A673 (cell line): ENCODE results near the gene ZNF408. TPM values are rescaled to one million over a fixed set of nuclear protein-coding genes. Genes with fewer than 3 reads are reported as not detected.

ENCODE experiments used
- BruUV-seq: library from RNA; stranded (reverse); fragments of 400-500 nt; replicated peaks from 2 replicates; lab custom pipeline; 2021; lab: Mats Ljungman, UMichigan
- CTCF ChIA-PET: fragments of 300-600 bp; sonication (Branson Sonifier 250); formaldehyde crosslinking; loops from one replicate; lab custom pipeline; 2022; ENCODE audit warnings: antibody characterized with exemption; lab: Charles Lee
- POLR2A ChIA-PET: fragments of 300-600 bp; sonication (Branson Sonifier 250); formaldehyde crosslinking; loops from one replicate; lab custom pipeline; 2022; ENCODE audit warnings: antibody characterized with exemption; ENCODE audit not compliant: low non-redundant PET; lab: Charles Lee
- DNase-seq: peaks from one replicate; pipeline ENCODE4 v3.0.0-alpha.2; 2015; ENCODE audit warnings: low spot score
- H3K27ac ChIP-seq: fragments of 200-600 bp; sonication (generic); 2 replicates; pipeline ENCODE4 v1.5.1; 2016; ENCODE audit warnings: mixed run types, low read depth, mild to moderate bottlenecking, mixed read lengths, antibody characterized with exemption, low read length; ENCODE audit not compliant: poor library complexity, severe bottlenecking
- H3K27me3 ChIP-seq: fragments of 200-600 bp; sonication (generic); replicated peaks from 2 replicates; pipeline ENCODE4 v1.6.1; 2017; ENCODE audit warnings: mixed run types, low read depth, mild to moderate bottlenecking, mixed read lengths, antibody characterized with exemption, low read length; ENCODE audit not compliant: insufficient read depth, poor library complexity
- H3K36me3 ChIP-seq: fragments of 200-600 bp; sonication (generic); 2 replicates; pipeline ENCODE4 v1.6.1; 2016; ENCODE audit warnings: mixed run types, mild to moderate bottlenecking, mixed read lengths, antibody characterized with exemption, low read length; ENCODE audit not compliant: insufficient read depth, poor library complexity, severe bottlenecking
- H3K4me1 ChIP-seq: fragments of 200-600 bp; sonication (generic); 2 replicates; pipeline ENCODE4 v1.6.1; 2017; ENCODE audit warnings: mixed run types, mild to moderate bottlenecking, mixed read lengths, antibody characterized with exemption, low read length; ENCODE audit not compliant: insufficient read depth, poor library complexity, severe bottlenecking
- H3K4me3 ChIP-seq: fragments of 200-600 bp; sonication (generic); 2 replicates; pipeline ENCODE4 v1.5.1; 2016; ENCODE audit warnings: low read depth, mixed run types, mild to moderate bottlenecking, mixed read lengths, low read length; ENCODE audit not compliant: poor library complexity, severe bottlenecking
- H3K9me3 ChIP-seq: fragments of 200-600 bp; sonication (generic); 2 replicates; pipeline ENCODE4 v1.6.1; 2016; ENCODE audit warnings: mixed run types, low read depth, mild to moderate bottlenecking, mixed read lengths, antibody characterized with exemption, low read length; ENCODE audit not compliant: poor library complexity, severe bottlenecking
- CTCF ChIP-seq: fragments of 300-800, 200-600 bp; sonication (generic); conservative IDR thresholded peaks from 2 replicates; pipeline ENCODE4 v1.5.1; 2017; ENCODE audit warnings: low read depth, mild to moderate bottlenecking, antibody characterized with exemption, low read length, moderate library complexity, mixed read lengths
- EZH2 ChIP-seq: fragments of 200-600 bp; sonication (generic); IDR thresholded peaks from 2 replicates; pipeline ENCODE4 v1.6.1; 2017; ENCODE audit warnings: borderline replicate concordance, low read depth, mild to moderate bottlenecking, mixed read lengths, antibody characterized with exemption, low read length; ENCODE audit not compliant: poor library complexity, severe bottlenecking
- intact Hi-C: fragments of 100-400 bp; cut with micrococcal nuclease; formaldehyde crosslinking; loops from one replicate; pipeline ENCODE4 v1.10.0; 2022; ENCODE audit not compliant: unreplicated experiment
- microRNA-seq: library from miRNA; unstranded; fragments of <30 nt; microRNA quantifications from one replicate; pipeline ENCODE4 v1.2.0, GENCODE V29; 2021
- total RNA-seq: library from RNA; stranded (reverse); gene quantifications from 2 replicates; pipeline ENCODE4 v1.2.3, GENCODE V29; 2021

The ZNF408 gene
- total RNA-seq, 1 experiment from 2014 or later: 40.1 TPM

DNA sequence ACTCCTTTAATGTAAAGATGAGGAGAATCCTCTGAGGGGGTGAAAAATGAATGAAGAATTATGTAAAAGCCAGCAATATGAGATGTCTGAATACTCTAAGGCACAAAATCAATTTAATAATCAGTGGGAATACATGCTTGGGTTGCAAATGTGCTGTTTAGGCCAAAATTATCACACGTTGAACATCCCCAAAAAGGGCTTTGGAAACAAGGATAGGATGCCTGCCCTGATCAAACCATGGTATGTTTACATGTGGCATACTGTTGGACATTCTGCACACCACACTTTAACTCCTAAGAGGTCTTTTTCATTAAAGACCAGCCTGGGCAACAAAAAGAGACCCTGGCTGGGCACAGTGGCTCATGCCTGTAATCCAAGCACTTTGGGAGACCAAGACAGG, 44.5 kb downstream of the ZNF408 start:
- intact Hi-C loops: no loop called here
- Histone ChIP-seq H3K27me3 (no peaks in the 10 kb centered on the region), H3K4me3 (no peak overlapping the region), H3K9me3 (no peaks in the 10 kb centered on the region), H3K27ac (no peak overlapping the region), H3K36me3 (peaks cover 95% of the 10 kb centered on the region), H3K4me1 (no peaks in the 10 kb centered on the region)
- no TSS peak for BruUV-seq
- no peak for TF ChIP-seq EZH2
- TF ChIP-seq CTCF: no peak
- ChIA-PET POLR2A (no interaction called here), CTCF (no interaction called here)
- no peak for DNase-seq

DNA sequence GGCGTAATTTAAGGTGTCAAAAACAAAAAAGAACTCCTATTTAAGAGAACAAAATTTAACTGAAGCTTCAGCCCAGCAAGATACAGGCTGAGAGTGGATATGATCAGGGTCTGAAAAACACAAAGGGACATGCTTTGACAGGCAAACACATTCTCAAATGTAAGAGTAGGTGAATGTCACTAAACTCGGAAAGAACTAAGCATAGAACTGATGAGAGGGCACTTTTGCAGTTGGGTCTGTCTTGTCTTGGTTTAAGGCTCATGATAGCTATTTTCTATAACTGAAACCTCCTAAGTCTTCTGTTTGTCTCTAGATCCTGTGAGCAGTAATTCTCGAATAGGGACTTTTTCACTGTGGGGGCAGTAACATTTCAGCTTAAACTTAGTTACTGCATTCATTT, 45.2 kb downstream of the ZNF408 start:
- Histone ChIP-seq H3K27ac (no peak overlapping the region), H3K9me3 (no peaks in the 10 kb centered on the region), H3K27me3 (no peaks in the 10 kb centered on the region), H3K4me1 (no peaks in the 10 kb centered on the region), H3K4me3 (no peak overlapping the region), H3K36me3 (peaks cover 100% of the 10 kb centered on the region)
- no peak for DNase-seq
- no TSS peak for BruUV-seq
- TF ChIP-seq EZH2 (no peak), CTCF (no peak)
- intact Hi-C loops: no loop called here
- ChIA-PET CTCF (no interaction called here), POLR2A (interaction anchor here (0.6 kb wide), 1 partner anchor 134 kb away, joined by 3 read pairs; no protein-coding TSS in a partner anchor)

DNA sequence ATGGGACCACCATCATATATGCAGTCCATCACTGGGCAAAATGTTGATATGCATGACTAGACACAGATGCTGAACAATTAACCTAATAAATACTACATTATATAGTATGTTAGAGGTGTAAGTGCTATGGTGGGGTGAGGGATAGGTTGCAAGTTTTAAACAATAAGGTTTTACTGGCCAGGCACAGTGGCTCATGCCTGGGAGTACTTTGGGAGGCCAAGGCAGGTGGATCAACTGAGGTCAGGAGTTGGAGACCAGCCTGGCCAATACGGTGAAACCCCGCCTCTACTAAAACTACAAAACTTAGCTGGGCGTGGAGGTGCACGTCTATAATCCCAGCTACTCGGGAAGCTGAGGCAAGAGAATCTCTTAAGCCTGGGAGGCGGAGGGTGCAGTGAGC, 46.3 kb downstream of the ZNF408 start:
- H3K27ac ChIP-seq: no peak overlapping the region
- BruUV-seq: no TSS peak
- no peaks in the 10 kb centered on the region for H3K4me1 ChIP-seq
- H3K9me3 ChIP-seq: no peaks in the 10 kb centered on the region
- intact Hi-C loops: no loop called here
- no peak for TF ChIP-seq EZH2
- TF ChIP-seq CTCF: no peak
- no peak for DNase-seq
- H3K4me3 ChIP-seq: no peak overlapping the region
- H3K27me3 ChIP-seq: no peaks in the 10 kb centered on the region
- peaks cover 98% of the 10 kb centered on the region for H3K36me3 ChIP-seq
- ChIA-PET CTCF (no interaction called here), POLR2A (no interaction called here)

Small RNA genes within 50 kb of the gene (microRNA-seq; reads per million reads assigned to microRNA genes)
- 50.2 reads per million, percentile 56 among the genes with 10 or more reads in this experiment for gene MIR5582

Other genes with a start within 250 kb of the ZNF408 start
- gene AMBRA1, start 107.0 kb upstream of the ZNF408 start, total RNA-seq: 69.9 and 78.1 TPM in 2 replicates
- 10.1 and 11.6 TPM in 2 replicates for gene HARBI1, start 83.8 kb upstream of the ZNF408 start, total RNA-seq
- 155 and 158 TPM in 2 replicates for gene ATG13, start 83.5 kb upstream of the ZNF408 start, total RNA-seq
- gene ARHGAP1, start 412 bp upstream of the ZNF408 start, total RNA-seq: 89.3 and 92.8 TPM in 2 replicates
- not detected in 2 replicates for gene F2, start 18.2 kb downstream of the ZNF408 start, total RNA-seq
- gene CKAP5, start 145.2 kb downstream of the ZNF408 start, total RNA-seq: 572 and 581 TPM in 2 replicates
- gene LRP4, start 217.5 kb downstream of the ZNF408 start, total RNA-seq: 31.8 and 39.6 TPM in 2 replicates
- gene CSTPP1, start 235.7 kb downstream of the ZNF408 start, total RNA-seq: 79.3 and 89.7 TPM in 2 replicates